22Rv1 (cell line): ENCODE data around the gene FRMD1.

Source experiments
- H3K27ac ChIP-seq: fragments of 450-650 bp; 2 replicates; pipeline ENCODE4 v1.5.1; 2017
- CTCF ChIP-seq: fragments of 450-650 bp; IDR thresholded peaks from 2 replicates; pipeline ENCODE4 v1.5.1; 2017; ENCODE audit warnings: mild to moderate bottlenecking
- ZFX ChIP-seq: fragments of 450-650 bp; IDR thresholded peaks from 2 replicates; pipeline ENCODE4 v1.6.1; 2017; ENCODE audit warnings: antibody characterized with exemption, borderline replicate concordance

FRMD1 gene

GRCh38 chr6:168016721-168017525, 62.1 kb downstream of the FRMD1 start:
- no peak overlapping the region for H3K27ac ChIP-seq
- no peak for TF ChIP-seq ZFX
- no peak for TF ChIP-seq CTCF

GRCh38 chr6:168016176-168016620, 62.8 kb downstream of the FRMD1 start:
- H3K27ac ChIP-seq = no peak overlapping the region
- no peak for TF ChIP-seq ZFX
- no peak for TF ChIP-seq CTCF

GRCh38 chr6:168015482-168016175, 63.4 kb downstream of the FRMD1 start:
- TF ChIP-seq CTCF (no peak), ZFX (no peak)
- H3K27ac ChIP-seq = no peak overlapping the region

GRCh38 chr6:168015009-168015408, 64.0 kb downstream of the FRMD1 start:
- no peak overlapping the region for H3K27ac ChIP-seq
- TF ChIP-seq CTCF (no peak), ZFX (no peak)

DNA sequence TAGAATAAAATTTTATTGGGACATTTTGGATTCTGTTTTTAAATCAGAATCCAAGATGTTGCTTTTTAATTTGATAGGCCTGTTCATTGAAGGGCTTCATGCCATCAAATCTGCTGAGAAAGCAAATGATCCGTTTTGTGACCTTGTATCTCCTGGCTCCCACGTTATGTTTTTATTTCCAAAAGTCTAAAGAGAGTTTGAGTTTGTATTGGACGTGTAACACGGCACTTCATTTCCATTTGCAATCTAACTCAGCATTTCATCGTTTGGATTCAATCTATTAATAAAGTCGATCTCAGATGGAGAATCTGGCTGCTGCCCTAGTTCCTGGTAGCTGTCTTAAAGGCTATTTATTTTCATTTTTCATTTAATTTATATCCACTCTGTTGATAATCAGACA, 64.6 kb downstream of the FRMD1 start:
- H3K27ac ChIP-seq = no peak overlapping the region
- TF ChIP-seq ZFX = no peak
- TF ChIP-seq CTCF = no peak

- no peak overlapping the region for H3K27ac ChIP-seq
- TF ChIP-seq CTCF (no peak), ZFX (no peak)
These were observed 65.6 kb downstream of the FRMD1 start for GRCh38 chr6:168013250-168013915.
